MV-4-11 (cell line): ENCODE data around the gene MAT2B.

Experiments used
- DNase-seq: peaks from one replicate; lab custom pipeline; 2025; lab: John Stamatoyannopoulos, UW

Gene MAT2B

GRCh38 chr5:163551156-163551555, 45.7 kb downstream of the MAT2B start:
- no peak for DNase-seq

- no peak for DNase-seq
These were observed 47.1 kb downstream of the MAT2B start for GRCh38 chr5:163552536-163552935.

- no peak for DNase-seq
These were observed 55.9 kb downstream of the MAT2B start for GRCh38 chr5:163561339-163561738.

GRCh38 chr5:163562071-163562470, 56.7 kb downstream of the MAT2B start:
- DNase-seq = no peak

- DNase-seq = no peak
These were observed 57.7 kb downstream of the MAT2B start for GRCh38 chr5:163563112-163563511.

- DNase-seq = no peak
These were observed 58.5 kb downstream of the MAT2B start for GRCh38 chr5:163563880-163564279.

GRCh38 chr5:163564321-163564938, 59.0 kb downstream of the MAT2B start:
- DNase-seq = peak; percentile 50

GRCh38 chr5:163565492-163565891, 60.1 kb downstream of the MAT2B start:
- no peak for DNase-seq

- DNase-seq = no peak
These were observed 60.7 kb downstream of the MAT2B start for GRCh38 chr5:163565931-163566608.

- DNase-seq = no peak
These were observed 61.3 kb downstream of the MAT2B start for GRCh38 chr5:163566678-163567077.

GRCh38 chr5:163567811-163568210, 62.4 kb downstream of the MAT2B start:
- no peak for DNase-seq
